ENCODE results near the gene C1orf21. TPM values are rescaled to one million over a fixed set of nuclear protein-coding genes. Genes with fewer than 3 reads are reported as not detected.
A peak's percentile ranks its signal among the peaks of the same experiment; 100 is the strongest.

The C1orf21 gene
- polyA plus RNA-seq, 3 donors: 36.4 to 41.3 (median 40.3) TPM

- no peak for DNase-seq (ENCODE audit: low read depth in 3 of 3, low spot score in 2 of 3)
Measured at GRCh38 chr1:184641894-184642293, 255.1 kb downstream of the C1orf21 start.

GRCh38 chr1:184643661-184644060, 256.8 kb downstream of the C1orf21 start:
- DNase-seq (ENCODE audit: low read depth in 3 of 3, low spot score in 2 of 3): no peak

GRCh38 chr1:184644771-184645170, 257.9 kb downstream of the C1orf21 start:
- no peak for DNase-seq (ENCODE audit: low read depth in 3 of 3, low spot score in 2 of 3)

- no peak for DNase-seq (ENCODE audit: low read depth in 3 of 3, low spot score in 2 of 3)
Measured at GRCh38 chr1:184646178-184646701, 259.4 kb downstream of the C1orf21 start.

GRCh38 chr1:184646824-184647223, 260.0 kb downstream of the C1orf21 start:
- DNase-seq (ENCODE audit: low read depth in 3 of 3, low spot score in 2 of 3): no peak

- DNase-seq (ENCODE audit: low read depth in 3 of 3, low spot score in 2 of 3): no peak
Measured at GRCh38 chr1:184647471-184647870, 260.6 kb downstream of the C1orf21 start.

- DNase-seq (ENCODE audit: low read depth in 3 of 3, low spot score in 2 of 3): no peak
Measured at GRCh38 chr1:184648160-184648855, 261.5 kb downstream of the C1orf21 start.

- no peak for DNase-seq (ENCODE audit: low read depth in 3 of 3, low spot score in 2 of 3)
Measured at GRCh38 chr1:184648856-184649201, 262.0 kb downstream of the C1orf21 start.

GRCh38 chr1:184649451-184649888, 262.6 kb downstream of the C1orf21 start:
- no peak for DNase-seq (ENCODE audit: low read depth in 3 of 3, low spot score in 2 of 3)

- no peak for DNase-seq (ENCODE audit: low read depth in 3 of 3, low spot score in 2 of 3)
Measured at GRCh38 chr1:184650177-184650866, 263.5 kb downstream of the C1orf21 start.

- no peak for DNase-seq (ENCODE audit: low read depth in 3 of 3, low spot score in 2 of 3)
Measured at GRCh38 chr1:184655185-184655584, 268.4 kb downstream of the C1orf21 start.

GRCh38 chr1:184656221-184656620, 269.4 kb downstream of the C1orf21 start:
- DNase-seq (ENCODE audit: low read depth in 3 of 3, low spot score in 2 of 3): no peak

GRCh38 chr1:184658055-184658454, 271.2 kb downstream of the C1orf21 start:
- DNase-seq (ENCODE audit: low read depth in 3 of 3, low spot score in 2 of 3): no peak

- DNase-seq (ENCODE audit: low read depth in 3 of 3, low spot score in 2 of 3): no peak
Measured at GRCh38 chr1:184660462-184661191, 273.8 kb downstream of the C1orf21 start.

GRCh38 chr1:184661801-184662200, 275.0 kb downstream of the C1orf21 start:
- DNase-seq (ENCODE audit: low read depth in 3 of 3, low spot score in 2 of 3): no peak

- DNase-seq (ENCODE audit: low read depth in 3 of 3, low spot score in 2 of 3): peak; percentile 48 to 59 (median 57)
Measured at GRCh38 chr1:184664042-184664660, 277.3 kb downstream of the C1orf21 start.

GRCh38 chr1:184664661-184665060, 277.8 kb downstream of the C1orf21 start:
- DNase-seq (ENCODE audit: low read depth in 3 of 3, low spot score in 2 of 3): no peak

- no peak for DNase-seq (ENCODE audit: low read depth in 3 of 3, low spot score in 2 of 3)
Measured at GRCh38 chr1:184665360-184665759, 278.5 kb downstream of the C1orf21 start.

- no peak for DNase-seq (ENCODE audit: low read depth in 3 of 3, low spot score in 2 of 3)
Measured at GRCh38 chr1:184669391-184669790, 282.6 kb downstream of the C1orf21 start.

- no peak for DNase-seq (ENCODE audit: low read depth in 3 of 3, low spot score in 2 of 3)
Measured at GRCh38 chr1:184672013-184672726, 285.3 kb downstream of the C1orf21 start.

Measured in right renal cortex interstitium (tissue), 3 donors.